HG03139 (cell line): ENCODE results near the gene SLC34A1.
"Not testable (repeated sequence)": the region's sequence is repeated elsewhere in the genome, so short reads cannot be mapped to it uniquely, and the experiment has no call there.

Source experiments
- ATAC-seq: cut with Tn5 transposase; IDR thresholded peaks from one replicate; pipeline ENCODE4 v1.9.1; 2021; ENCODE audit not compliant: unreplicated experiment

Gene SLC34A1, protein sequence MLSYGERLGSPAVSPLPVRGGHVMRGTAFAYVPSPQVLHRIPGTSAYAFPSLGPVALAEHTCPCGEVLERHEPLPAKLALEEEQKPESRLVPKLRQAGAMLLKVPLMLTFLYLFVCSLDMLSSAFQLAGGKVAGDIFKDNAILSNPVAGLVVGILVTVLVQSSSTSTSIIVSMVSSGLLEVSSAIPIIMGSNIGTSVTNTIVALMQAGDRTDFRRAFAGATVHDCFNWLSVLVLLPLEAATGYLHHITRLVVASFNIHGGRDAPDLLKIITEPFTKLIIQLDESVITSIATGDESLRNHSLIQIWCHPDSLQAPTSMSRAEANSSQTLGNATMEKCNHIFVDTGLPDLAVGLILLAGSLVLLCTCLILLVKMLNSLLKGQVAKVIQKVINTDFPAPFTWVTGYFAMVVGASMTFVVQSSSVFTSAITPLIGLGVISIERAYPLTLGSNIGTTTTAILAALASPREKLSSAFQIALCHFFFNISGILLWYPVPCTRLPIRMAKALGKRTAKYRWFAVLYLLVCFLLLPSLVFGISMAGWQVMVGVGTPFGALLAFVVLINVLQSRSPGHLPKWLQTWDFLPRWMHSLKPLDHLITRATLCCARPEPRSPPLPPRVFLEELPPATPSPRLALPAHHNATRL

DNA sequence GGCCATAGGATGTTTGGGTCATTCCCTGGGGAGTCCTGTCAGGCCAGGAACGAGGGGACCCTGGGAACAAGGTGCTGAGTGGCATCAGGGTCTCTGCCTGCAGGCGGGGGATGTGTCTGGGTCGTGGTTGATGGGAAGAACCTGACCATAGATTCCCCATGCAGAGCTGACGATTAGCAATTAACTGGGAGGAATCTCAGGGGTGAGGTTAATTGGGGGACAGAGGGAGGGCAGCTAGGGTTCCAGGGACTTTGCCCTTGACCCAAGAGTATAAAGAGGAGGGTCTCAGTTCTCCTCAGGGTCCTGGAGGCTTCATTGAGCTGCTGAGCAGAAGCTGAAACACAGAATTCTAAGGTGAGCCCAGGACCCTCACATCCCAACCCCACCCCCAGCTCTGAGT lies at the start of gene SLC34A1:
Gene SLC34A1 (plus strand): TSS at position 301 of the 400 bp plus-strand sequence. CDS start 1,308 bp downstream, outside the sequence.
- ATAC-seq = no peak

DNA sequence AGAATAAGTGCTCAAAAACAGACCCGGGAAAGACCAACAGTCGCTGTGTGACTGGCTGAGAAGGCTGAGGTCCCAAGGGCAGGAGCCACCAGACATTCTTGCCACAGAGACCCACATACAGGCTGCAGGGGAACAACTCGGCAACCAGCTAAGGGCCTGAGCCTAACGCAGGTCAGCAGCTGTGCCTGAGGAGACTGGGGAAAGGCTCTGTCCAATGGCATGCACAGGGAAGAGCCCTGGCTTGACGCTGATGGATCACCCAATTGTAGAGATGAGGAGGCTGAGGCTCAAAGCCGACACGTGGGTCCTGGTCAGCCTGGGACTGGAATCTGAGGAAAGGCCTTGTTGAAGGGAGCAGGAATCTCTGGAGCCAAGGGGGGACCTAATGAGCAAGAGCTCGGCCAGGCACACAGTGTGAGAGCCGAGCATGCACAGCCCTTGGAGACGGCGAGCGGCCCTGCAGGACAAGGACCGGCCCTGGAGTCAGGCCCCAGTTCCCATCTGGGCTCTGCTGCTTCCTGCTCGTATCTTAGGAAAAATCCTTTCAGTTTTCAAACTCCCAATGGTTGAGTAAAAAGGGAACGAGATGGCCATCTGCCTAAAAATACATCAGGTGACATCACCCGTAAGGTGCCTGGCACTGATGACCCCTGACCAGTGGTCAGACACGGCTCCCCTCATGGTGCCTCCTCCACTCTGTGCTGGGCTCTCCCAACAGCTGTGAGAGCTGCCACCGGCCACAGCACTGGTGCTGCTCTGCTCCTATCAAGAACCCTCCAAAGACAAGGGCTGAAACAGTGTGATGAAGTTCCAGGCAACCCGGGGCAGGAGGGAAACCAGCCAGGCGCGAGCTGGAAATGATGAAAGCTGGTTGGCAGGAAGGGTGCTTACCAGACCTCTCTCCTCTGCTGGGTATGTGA lies 49.2 kb upstream of the SLC34A1 start:
- no peak for ATAC-seq

DNA sequence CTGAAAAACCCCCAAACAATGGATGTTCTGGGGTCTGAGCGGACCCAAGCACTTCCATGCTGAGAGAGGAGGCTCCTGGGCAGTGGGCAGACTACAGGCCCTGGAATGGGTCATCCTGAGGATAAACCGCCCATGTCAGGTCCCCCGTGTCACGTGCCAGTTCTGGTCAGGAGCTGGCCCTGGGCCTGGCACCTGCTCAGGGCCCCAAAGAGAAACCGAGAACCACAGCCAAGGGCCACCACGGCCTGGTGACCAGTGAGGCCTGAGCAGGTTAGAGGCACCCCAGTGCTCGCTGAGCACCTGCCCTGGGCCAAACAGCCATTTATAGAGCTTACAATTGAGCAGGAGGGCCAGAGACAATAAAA lies 48.6 kb upstream of the SLC34A1 start:
- no peak for ATAC-seq

DNA sequence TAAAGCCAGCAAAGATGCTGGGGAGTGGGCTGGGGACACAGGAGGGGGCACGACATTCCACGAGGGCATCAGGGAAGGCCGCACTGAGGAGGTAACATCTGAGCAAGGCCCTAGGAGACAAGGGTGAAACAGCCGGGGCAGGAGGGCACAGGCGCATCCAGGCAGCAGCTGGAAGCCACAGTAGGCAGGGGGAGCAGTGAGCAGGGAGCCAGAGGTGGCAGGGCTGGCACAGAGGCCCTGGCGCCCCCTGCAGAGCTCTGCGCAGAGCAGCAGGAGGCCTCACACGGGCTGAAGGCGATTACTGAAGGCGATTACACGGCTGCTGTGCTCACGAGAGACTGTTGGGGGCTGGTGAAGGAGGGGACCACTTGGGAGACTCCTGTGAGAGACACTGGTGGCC lies 48.1 kb upstream of the SLC34A1 start:
- no peak for ATAC-seq

DNA sequence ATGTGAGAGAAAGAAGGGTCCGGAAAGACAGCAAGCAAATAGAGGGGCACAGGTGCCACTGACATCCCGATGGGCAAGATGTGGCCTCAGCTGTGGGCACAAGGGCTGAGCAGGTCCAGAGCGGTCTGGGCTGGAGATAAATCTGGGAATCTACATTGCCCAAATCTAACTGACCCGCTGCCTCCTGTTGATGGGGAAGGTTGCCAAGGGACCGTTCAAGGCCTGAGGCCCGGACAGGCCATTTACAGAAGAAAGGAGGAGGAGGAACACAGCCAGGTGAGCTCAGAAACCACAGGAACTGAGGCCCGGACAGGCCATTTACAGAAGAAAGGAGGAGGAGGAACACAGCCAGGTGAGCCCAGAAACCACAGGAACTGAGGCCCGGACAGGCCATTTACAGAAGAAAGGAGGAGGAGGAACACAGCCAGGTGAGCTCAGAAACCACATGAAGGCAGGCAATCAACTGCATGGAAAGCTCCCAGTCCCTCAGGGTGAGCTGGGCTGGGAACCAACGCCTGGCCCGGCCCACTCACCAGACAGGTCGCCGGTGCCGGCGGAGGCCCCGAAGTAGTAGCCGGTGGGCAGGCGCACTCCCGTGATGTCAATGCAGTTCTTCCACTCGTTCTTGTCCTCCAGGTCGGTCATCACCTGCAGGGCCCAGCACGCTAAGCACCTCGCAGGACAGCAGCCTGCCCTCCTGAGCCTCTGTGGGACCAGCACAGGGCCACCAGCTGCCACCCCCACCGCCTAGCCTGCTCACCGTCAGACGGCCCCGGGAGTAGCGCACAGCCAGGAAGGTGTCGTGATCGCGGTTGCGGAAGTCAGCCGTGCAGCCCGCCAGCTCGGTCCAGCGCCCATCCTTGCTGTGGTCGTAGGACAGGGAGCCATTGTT lies 47.4 kb upstream of the SLC34A1 start:
- no peak for ATAC-seq

DNA sequence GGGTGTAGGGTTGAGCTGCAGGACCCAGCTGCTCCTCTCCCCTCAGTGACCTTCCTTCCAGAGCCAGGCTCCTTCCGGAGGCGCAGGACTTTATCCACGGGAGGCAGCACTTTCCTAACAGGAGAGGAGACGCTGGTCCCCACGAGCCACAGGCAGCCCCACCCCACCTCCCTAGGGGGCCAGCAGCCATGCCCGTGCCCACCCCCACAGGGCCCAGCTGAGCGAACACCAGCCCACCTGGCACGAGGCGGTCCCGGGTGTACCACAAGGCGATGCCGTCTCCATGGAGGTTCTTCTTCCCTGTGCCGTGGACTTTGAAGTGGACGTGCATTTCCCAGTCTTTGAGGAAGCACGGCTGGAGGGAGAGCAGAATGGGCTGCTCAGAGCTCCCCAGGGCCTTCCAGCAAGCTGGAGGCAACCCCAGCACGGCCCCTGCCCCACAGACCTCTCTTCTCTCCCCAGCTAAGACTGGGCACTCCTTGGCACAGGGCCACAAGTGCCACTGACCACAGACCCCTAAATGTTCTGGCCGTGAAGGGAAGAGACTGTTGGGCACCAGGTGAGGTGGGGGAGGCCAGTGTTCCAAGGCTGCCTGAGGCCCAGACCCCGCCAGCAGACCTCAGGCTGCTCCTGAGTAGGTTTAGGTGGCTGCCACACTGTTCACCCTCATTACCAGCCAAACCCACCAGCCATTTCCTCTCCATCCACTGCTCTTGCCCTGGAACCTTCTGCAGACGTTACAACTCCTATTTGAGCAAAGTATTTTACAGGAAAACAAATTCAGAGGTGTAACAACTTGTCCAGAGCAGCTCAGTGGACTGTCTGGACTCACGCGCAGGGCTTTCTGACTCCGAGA lies 45.8 kb upstream of the SLC34A1 start:
- ATAC-seq = no peak

DNA sequence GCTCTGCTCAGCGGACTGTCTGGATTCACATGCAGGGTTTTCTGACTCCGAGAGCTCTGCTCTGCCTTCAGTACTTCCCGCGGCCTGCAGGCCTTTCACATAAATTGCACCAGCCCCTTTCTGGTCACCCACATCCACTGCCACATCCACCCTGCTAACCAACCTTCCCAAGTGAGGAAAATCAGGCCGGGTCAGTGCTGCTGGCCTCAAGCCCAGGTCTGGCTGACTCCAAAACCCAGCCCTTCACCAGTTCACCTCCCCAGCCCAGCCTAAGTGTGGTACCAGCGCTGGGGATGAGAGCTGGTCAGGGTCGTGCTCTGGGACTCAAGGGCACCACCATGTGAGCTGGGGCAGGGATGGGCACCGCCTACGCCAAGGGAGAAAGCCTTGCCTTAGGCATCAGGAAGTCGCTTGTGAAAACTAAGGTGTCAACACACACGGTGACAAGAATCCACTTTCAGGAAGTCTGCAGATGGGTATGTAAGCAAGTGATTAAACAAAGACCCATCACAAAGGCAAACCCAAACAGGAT lies 45.1 kb upstream of the SLC34A1 start:
- ATAC-seq = no peak

DNA sequence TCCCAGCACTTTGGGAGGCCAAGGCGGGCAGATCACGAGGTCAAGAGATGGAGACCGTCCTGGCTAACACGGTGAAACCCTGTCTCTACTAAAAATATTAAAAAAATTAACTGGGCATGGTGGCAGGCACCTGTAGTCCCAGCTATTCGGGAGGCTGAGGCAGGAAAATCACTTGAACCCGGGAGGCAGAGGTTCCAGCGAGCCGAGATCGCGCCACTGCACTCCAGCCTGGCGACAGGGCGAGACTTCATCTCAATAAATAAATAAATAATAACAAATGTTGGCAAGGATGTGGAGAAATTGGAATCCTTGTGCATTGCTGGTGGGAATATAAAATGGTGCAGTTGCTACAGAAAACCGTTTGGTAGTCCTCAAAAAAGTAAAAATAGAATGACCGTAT lies 41.2 kb upstream of the SLC34A1 start:
- not testable (repeated sequence) for ATAC-seq

DNA sequence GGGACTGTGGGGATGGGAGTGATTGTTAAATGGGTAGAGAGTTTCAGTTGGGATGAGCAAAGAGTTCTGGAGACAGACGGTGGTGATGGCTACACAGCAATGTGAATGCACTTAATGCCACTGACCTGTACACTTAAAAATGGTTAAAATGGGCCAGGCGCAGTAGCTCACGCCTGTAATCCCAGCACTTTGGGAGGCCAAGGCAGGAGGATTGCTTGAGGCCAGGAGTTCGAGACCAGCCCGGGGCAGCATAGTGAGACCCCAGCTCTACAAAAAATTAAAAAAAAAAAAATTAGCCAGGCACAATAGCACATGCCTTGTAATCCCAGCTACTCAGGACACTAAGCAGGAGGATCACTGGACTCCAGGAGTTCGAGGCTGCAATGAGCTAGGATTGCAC lies 40.5 kb upstream of the SLC34A1 start:
- ATAC-seq = no peak

DNA sequence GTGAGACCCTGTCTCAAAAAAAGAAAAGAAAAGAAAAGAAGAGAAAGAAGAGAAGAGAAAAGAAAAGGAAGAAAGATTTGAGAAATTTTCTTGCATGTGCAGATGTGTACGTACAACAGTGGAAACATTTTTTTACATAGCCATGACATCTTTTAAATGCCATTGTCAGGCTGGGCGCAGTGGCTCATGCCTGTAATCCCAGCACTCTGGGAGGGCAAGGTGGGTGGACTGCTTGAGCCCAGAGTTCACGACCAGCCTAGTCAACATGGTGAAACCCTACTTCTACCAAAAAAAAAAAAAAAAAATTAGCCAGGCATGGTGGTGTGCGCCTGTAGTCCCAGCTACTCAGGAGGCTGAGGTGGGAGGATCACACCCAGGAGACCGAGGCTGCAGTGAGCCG lies 39.3 kb upstream of the SLC34A1 start:
- no peak for ATAC-seq

DNA sequence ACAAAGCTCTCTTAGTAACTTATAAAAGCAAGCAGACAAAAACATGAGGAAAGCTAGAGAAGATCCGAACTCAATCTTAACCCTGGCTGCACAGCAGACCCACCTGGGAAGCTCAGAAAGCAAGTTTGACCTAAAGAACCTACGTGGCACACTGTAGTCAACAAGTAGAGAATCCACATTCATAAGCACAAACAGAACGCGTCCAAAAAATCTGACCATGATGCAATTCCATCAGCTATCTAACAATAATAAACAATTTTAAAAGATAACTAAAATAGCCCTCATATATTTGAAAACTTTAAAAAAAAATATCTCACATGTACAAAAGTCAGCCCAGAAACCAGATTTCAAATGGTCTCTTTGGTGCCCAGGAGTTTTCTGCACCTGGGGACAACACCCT lies 37.4 kb upstream of the SLC34A1 start:
- ATAC-seq = no peak

DNA sequence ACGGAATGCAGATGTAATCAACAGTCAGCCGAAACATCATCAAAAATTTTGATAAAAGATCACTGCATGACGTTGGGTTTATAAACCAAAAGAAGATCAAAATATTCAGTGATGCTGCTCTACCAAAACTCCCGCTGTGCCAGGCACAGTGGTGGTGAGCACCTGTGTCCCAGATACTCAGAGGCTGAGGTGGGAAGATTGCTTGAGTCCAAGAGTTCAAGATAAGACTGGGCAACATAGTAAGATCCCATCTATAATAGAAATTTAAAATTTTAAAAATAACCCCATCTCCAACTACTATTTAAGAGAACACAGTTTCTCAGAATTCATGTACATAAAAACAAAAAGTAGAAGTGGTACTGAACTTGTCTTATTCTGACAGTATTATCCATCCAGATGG lies 36.5 kb upstream of the SLC34A1 start:
- ATAC-seq = no peak

DNA sequence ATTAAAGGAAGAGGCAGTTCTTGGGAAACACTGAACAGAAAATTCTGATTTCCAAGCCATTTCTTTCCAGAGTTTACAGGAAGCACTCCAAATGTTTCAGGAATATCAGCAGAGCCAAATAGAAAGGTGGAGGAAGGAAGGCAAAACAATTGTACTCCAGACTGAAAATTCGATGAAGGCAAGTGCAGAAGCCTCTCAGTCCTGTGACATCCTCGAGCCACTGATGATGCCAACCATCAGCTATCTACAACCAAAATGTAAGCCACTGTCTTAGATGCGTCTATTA lies 34.9 kb upstream of the SLC34A1 start:
- no peak for ATAC-seq

DNA sequence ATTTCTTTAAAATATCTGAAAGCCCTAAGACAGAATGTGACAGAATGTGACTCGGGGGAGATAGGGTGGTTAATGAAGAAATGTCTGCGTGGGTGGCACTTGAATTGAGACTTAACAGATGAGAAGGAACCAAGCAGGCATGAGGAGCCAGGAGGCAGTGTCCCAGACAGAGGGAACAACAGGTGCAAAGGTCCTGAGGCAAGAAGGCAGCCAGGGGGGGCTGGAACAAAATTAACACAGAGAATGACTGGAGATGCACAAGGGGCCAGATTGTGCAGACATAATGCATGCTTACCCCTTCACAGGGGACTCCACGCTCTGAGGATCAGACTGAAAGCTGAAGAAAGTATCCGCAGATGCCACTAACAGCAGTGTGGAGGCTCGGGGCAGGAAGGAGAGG lies 34.5 kb upstream of the SLC34A1 start:
- no peak for ATAC-seq

DNA sequence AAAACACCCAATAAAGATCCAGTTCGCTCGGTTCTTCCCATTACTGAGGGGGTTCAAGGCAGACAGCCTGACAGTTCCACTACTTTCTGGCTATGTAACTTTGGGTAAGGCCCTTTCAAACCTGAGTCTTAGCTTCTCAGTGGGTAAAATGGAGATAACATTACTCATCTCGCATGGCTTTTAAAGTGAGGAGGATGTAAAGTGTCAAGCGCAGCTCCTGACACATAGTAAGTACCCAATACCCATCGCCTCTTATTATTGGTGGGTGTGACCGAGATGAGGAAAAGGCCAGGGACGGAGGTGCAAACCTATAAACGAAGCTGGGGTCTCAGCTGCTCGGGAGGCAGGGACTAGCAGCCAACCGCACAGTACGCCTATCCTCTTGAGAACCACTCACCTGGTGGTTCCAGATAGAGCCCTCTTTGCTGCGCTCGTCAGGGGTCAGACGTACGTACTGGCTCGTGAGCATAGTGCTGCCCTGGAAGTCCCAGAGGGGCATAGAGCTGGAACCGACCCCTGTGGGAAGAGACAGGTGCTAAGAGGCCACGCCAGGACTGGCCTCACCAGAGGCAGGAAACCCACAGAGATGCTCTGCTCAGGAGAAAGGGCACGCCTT lies 33.4 kb upstream of the SLC34A1 start:
- peak; percentile 6 for ATAC-seq

DNA sequence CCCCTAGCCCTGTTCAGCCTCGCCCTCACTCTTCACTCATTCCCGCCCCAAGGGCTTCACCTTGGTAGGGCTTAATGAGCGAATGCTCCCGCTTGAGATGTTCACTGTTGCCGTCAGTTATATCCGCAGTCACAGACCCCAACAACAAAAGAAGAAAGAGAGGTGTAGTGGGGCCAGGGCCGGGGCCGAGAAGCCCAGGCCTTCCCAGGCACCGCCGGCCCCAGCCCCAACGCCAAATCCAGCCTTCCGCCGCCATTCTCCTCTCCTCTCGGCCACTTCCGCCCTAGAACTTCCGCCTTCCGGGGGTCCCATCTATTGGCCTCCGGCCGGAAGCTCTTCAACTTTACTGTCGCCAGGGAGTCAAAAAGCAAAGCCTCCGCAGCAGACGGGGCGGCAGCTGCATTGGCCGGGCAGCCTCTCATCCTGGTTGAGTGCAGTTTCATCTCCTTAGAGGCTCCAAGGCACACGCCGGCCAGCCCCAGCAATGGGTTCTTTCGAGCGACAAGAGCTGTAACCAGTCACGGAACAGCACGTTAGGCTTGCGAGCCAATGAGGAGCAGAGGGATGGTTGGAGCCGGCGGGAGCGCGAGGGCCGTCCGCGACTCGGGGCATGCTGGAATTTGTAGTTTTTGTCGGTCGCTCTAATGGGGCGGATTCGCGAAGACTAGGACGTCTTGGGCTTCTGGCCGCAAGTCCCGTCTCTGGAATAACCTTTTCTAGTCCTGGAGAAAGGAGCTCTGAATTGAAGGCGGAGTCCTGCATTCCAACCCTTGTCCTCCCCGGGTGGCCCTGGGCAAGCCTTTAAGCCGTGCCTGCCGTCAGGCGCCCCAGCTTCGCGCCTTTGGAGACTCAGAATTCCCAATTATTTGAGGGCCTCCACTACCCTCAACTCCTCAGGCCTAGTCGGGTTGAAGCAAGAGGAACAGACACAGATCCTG lies 32.6 kb upstream of the SLC34A1 start, which contains the start of gene LMAN2:
Gene LMAN2 (minus strand): TSS at position 277 of the 938 bp plus-strand sequence. CDS start 21 bp downstream, at position 256.
- ATAC-seq = peak; percentile 87

DNA sequence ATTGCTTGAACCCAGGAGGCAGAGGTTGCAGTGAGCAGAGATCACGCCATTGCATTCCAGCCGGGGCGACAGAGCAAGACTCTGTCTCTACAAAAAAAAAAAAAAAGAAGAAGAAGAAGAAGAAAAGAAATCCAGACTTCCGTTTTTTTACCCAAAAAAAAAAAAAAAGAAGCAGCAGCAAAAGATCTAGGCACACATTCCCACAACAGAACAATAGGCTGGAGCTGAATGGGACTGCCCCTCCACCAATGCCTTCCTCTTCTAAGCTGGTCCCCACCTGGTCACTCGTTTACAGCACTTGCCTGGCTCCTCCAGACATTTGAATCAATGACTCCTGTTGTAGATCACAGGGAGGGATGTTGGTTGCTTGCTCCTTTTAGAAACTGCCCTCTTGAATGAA lies 31.1 kb upstream of the SLC34A1 start:
- ATAC-seq = no peak

DNA sequence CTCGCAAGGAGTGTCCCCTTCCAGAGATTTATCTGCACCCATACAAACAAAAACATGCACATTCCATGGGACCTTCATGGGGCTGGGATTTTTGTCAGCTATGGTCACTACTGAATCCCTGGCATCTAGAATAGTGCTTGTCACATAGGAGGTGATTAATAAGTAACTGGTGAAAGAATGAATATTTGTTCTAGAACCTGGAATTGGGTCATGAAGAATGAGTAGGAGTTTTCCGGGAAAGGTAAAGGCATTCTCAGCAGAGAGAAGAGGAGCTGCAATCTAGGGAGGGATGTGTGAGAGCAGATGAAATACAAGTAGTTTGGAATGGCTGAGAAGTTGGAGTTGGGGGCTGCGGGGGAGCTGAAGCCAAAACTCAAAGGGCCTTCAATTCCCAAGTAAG lies 30.0 kb upstream of the SLC34A1 start:
- ATAC-seq = no peak
